ENCODE results near the gene VCL.

Gene VCL

GRCh38 chr10:74079936-74080590 is 82.1 kb downstream of the VCL start:
- DNase-seq (ENCODE audit: low read depth), result no peak
- no peak for TF ChIP-seq CTCF (IDR thresholded peaks at IDR 0.05; ENCODE audit: control insufficient read depth, extremely low read depth, insufficient read depth)
- H3K4me3 ChIP-seq (ENCODE audit: low read depth, low read length), result no peak overlapping the region

- TF ChIP-seq CTCF (IDR thresholded peaks at IDR 0.05; ENCODE audit: control insufficient read depth, extremely low read depth, insufficient read depth), result peak; percentile 70
- no peak overlapping the region for H3K4me3 ChIP-seq (ENCODE audit: low read depth, low read length)
- no peak for DNase-seq (ENCODE audit: low read depth)
These were observed 83.4 kb downstream of the VCL start for GRCh38 chr10:74081192-74081803.

- no peak overlapping the region for H3K4me3 ChIP-seq (ENCODE audit: low read depth, low read length)
- TF ChIP-seq CTCF (IDR thresholded peaks at IDR 0.05; ENCODE audit: control insufficient read depth, extremely low read depth, insufficient read depth), result no peak
- DNase-seq (ENCODE audit: low read depth), result no peak
These were observed 84.2 kb downstream of the VCL start for GRCh38 chr10:74081941-74082718.

- TF ChIP-seq CTCF (IDR thresholded peaks at IDR 0.05; ENCODE audit: control insufficient read depth, extremely low read depth, insufficient read depth), result no peak
- no peak overlapping the region for H3K4me3 ChIP-seq (ENCODE audit: low read depth, low read length)
- no peak for DNase-seq (ENCODE audit: low read depth)
These were observed 85.4 kb downstream of the VCL start for GRCh38 chr10:74083304-74083703.

- H3K4me3 ChIP-seq (ENCODE audit: low read depth, low read length), result no peak overlapping the region
- no peak for DNase-seq (ENCODE audit: low read depth)
- no peak for TF ChIP-seq CTCF (IDR thresholded peaks at IDR 0.05; ENCODE audit: control insufficient read depth, extremely low read depth, insufficient read depth)
These were observed 87.0 kb downstream of the VCL start for GRCh38 chr10:74084955-74085354.

- DNase-seq (ENCODE audit: low read depth), result no peak
- H3K4me3 ChIP-seq (ENCODE audit: low read depth, low read length), result no peak overlapping the region
- no peak for TF ChIP-seq CTCF (IDR thresholded peaks at IDR 0.05; ENCODE audit: control insufficient read depth, extremely low read depth, insufficient read depth)
These were observed 88.4 kb downstream of the VCL start for GRCh38 chr10:74086317-74086716.
